GM12878 (cell line): ENCODE data around the gene SYNGR4. TPM values are rescaled to one million over a fixed set of nuclear protein-coding genes. Genes with fewer than 3 reads are reported as not detected.
A peak's percentile ranks its signal among the peaks of the same experiment; 100 is the strongest.

ENCODE experiments used
- BCL11A ChIP-seq: IDR thresholded peaks from 2 replicates; pipeline ENCODE4 v1.6.1; 2011; ENCODE audit warnings: low read depth, low read length
- BCL3 ChIP-seq: IDR thresholded peaks from 2 replicates; pipeline ENCODE4 v1.6.1; 2011; ENCODE audit warnings: borderline replicate concordance, low read depth, mild to moderate bottlenecking, moderate library complexity, low read length; ENCODE audit not compliant: insufficient read depth, poor library complexity, severe bottlenecking
- CREB1 ChIP-seq: IDR thresholded peaks from 2 replicates; pipeline ENCODE4 v1.6.1; 2012; ENCODE audit warnings: low read depth, mild to moderate bottlenecking, inconsistent platforms
- CUX1 ChIP-seq: IDR thresholded peaks from 2 replicates; pipeline ENCODE4 v1.6.1; 2012; ENCODE audit warnings: improper control_type of control experiment, low read depth, low read length; ENCODE audit not compliant: insufficient replicate concordance
- GATAD2B ChIP-seq: fragments of 450-650 bp; conservative IDR thresholded peaks from 2 replicates; pipeline ENCODE4 v1.6.1; 2017; ENCODE audit warnings: low read depth, mild to moderate bottlenecking, moderate library complexity
- IKZF1 ChIP-seq: fragments of 450-650 bp; conservative IDR thresholded peaks from 2 replicates; pipeline ENCODE4 v1.6.1; 2017; ENCODE audit warnings: antibody characterized with exemption, mild to moderate bottlenecking
- IRF4 ChIP-seq: IDR thresholded peaks from 2 replicates; pipeline ENCODE4 v1.6.1; 2011; ENCODE audit warnings: low read depth, low read length
- KLF5 ChIP-seq: fragments of 450-650 bp; IDR thresholded peaks from 2 replicates; pipeline ENCODE4 v1.6.1; 2014; ENCODE audit warnings: mild to moderate bottlenecking; ENCODE audit not compliant: partially characterized antibody
- NR2F1 ChIP-seq: fragments of 450-650 bp; conservative IDR thresholded peaks from 2 replicates; pipeline ENCODE4 v1.6.1; 2017; ENCODE audit warnings: mild to moderate bottlenecking
- SIN3A ChIP-seq: IDR thresholded peaks from 2 replicates; pipeline ENCODE4 v1.6.1; 2012; ENCODE audit warnings: low read depth, low read length, improper control_type of control experiment
- SMAD1 ChIP-seq: fragments of 450-650 bp; IDR thresholded peaks from 2 replicates; pipeline ENCODE4 v1.6.1; 2018; ENCODE audit warnings: mild to moderate bottlenecking, low read depth; ENCODE audit not compliant: partially characterized antibody
- SMARCA5 ChIP-seq: fragments of 450-650 bp; IDR thresholded peaks from 2 replicates; pipeline ENCODE4 v1.6.1; 2017; ENCODE audit warnings: mild to moderate bottlenecking
- SP1 ChIP-seq: IDR thresholded peaks from one replicate; pipeline ENCODE4 v1.6.1; 2011; ENCODE audit warnings: low read depth, low read length
- SREBF1 ChIP-seq: IDR thresholded peaks from 2 replicates; pipeline ENCODE4 v1.6.1; 2012; ENCODE audit warnings: mild to moderate bottlenecking, low read length
- SRF ChIP-seq, 2 experiments: IDR thresholded peaks; 2 replicates each; pipeline ENCODE4 v1.6.1; 2011; ENCODE audit warnings: low read depth in 2 of 2, low read length in 2 of 2, mild to moderate bottlenecking in 1 of 2, moderate library complexity in 1 of 2
- STAT1 ChIP-seq: fragments of 450-650 bp; conservative IDR thresholded peaks from 2 replicates; pipeline ENCODE4 v1.6.1; 2014; ENCODE audit warnings: antibody characterized with exemption, mild to moderate bottlenecking
- SUZ12 ChIP-seq: fragments of 200-600 bp; sonication (generic); IDR thresholded peaks from one replicate; pipeline ENCODE4 v1.6.1; 2018; ENCODE audit warnings: antibody characterized with exemption, mild to moderate bottlenecking; ENCODE audit not compliant: unreplicated experiment
- TCF12 ChIP-seq: IDR thresholded peaks from 2 replicates; pipeline ENCODE4 v1.6.1; 2011; ENCODE audit warnings: low read depth, mild to moderate bottlenecking, low read length
- ZNF24 ChIP-seq: fragments of 450-650 bp; IDR thresholded peaks from 2 replicates; pipeline ENCODE4 v1.6.1; 2017; ENCODE audit warnings: antibody characterized with exemption, mild to moderate bottlenecking
- ZNF592 ChIP-seq: fragments of 450-650 bp; IDR thresholded peaks from 2 replicates; pipeline ENCODE4 v1.6.1; 2017; ENCODE audit warnings: mild to moderate bottlenecking, moderate library complexity
- polyA plus RNA-seq, 11 experiments: library from polyadenylated mRNA; depleted of rRNA in 4 of 11; unstranded in 6 of 11; stranded (reverse) in 5 of 11; fragments of >200 nt; fragmentation: Nextera tagmentation in 4 of 11; fragmentation: Illumina TruSeq in 1 of 11; extraction: Ambion mirVana in 4 of 11; extraction: Trizol in 1 of 11; gene quantifications; 1 replicate in 1 of 11; 2 replicates in 10 of 11; pipeline versions ENCODE4 v1.2.1 to v1.2.3, GENCODE V29; 2011 to 2016; ENCODE audit warnings: inconsistent platforms in 2 of 11, missing spikeins in 2 of 11, low read depth in 1 of 11
- total RNA-seq, 4 experiments: library from RNA; depleted of rRNA in 3 of 4; stranded (reverse); fragments of >200 nt in 3 of 4; fragmentation: Illumina TruSeq in 1 of 4; extraction: Trizol in 1 of 4; gene quantifications; 2 replicates each; pipeline versions ENCODE4 v1.2.1 to v1.2.3, GENCODE V29; 2013 to 2021

SYNGR4 gene
- total and polyA plus RNA-seq, 10 of the 15 experiments (the other 5 are each of a cell fraction or from before 2014, with no cell fraction given): 0.08 to 0.72 (median 0.17) TPM; not detected in 6

- no peak for TF ChIP-seq CUX1
- TF ChIP-seq GATAD2B: peak; percentile 79
- TF ChIP-seq IRF4: peak; percentile 57; the same call in 1 of the 2 replicates
- TF ChIP-seq KLF5: peak; percentile 54
- TF ChIP-seq SREBF1: no peak
- TF ChIP-seq SIN3A: 0 out of 2 replicates have a peak, but pooled peaks have one; percentile 42
- TF ChIP-seq ZNF592: 0 out of 2 replicates have a peak, but pooled peaks have one; percentile 28
- no peak for TF ChIP-seq SP1
- peak; percentile 97 for TF ChIP-seq SMARCA5
- peak; percentile 58; the same call in 1 of the 2 replicates for TF ChIP-seq IKZF1
- TF ChIP-seq CREB1: peak; percentile 49; the same call in 1 of the 2 replicates
- 0 out of 2 replicates have a peak, but pooled peaks have one; percentile 21 for TF ChIP-seq BCL11A
- TF ChIP-seq SUZ12: no peak
- TF ChIP-seq NR2F1: peak; percentile 77
- TF ChIP-seq STAT1: no peak
- TF ChIP-seq TCF12: 0 out of 2 replicates have a peak, but pooled peaks have one; percentile 36
- no peak for TF ChIP-seq SMAD1
- no peak for TF ChIP-seq BCL3
- no peak for TF ChIP-seq SRF (IDR thresholded peaks at IDR 0.05; ENCODE audit: low read depth in 2 of 2, low read length in 2 of 2)
- 0 out of 2 replicates have a peak, but pooled peaks have one; percentile 17 for TF ChIP-seq ZNF24
These were observed 26.3 kb downstream of the SYNGR4 start (continued) for GRCh38 chr19:48390188-48391099.
